Chondrocyte (in vitro differentiated cells): ENCODE results near the gene CSNK1A1. TPM values are rescaled to one million over a fixed set of nuclear protein-coding genes. Genes with fewer than 3 reads are reported as not detected.

ENCODE experiments used
- DNase-seq: peaks from one replicate; pipeline ENCODE4 v3.0.0; 2021; ENCODE audit warnings: mixed read lengths, low spot score
- H3K27ac Mint-ChIP-seq: one replicate; pipeline ENCODE4 v1.8.0; 2021; ENCODE audit warnings: mild to moderate bottlenecking, moderate library complexity, mixed read lengths; ENCODE audit not compliant: unreplicated experiment
- H3K27me3 Mint-ChIP-seq: 2 replicates; pipeline ENCODE4 v1.8.0; 2021; ENCODE audit warnings: low read depth, mixed read lengths
- H3K36me3 Mint-ChIP-seq: 2 replicates; pipeline ENCODE4 v1.8.0; 2021; ENCODE audit warnings: low read depth, mixed read lengths
- H3K4me1 Mint-ChIP-seq: 2 replicates; pipeline ENCODE4 v1.8.0; 2021; ENCODE audit warnings: low read depth, mild to moderate bottlenecking, mixed read lengths
- H3K4me3 Mint-ChIP-seq: one replicate; pipeline ENCODE4 v1.8.0; 2021; ENCODE audit warnings: mild to moderate bottlenecking, moderate library complexity, mixed read lengths; ENCODE audit not compliant: unreplicated experiment
- H3K9me3 Mint-ChIP-seq: 2 replicates; pipeline ENCODE4 v1.8.0; 2021; ENCODE audit warnings: low read depth, mixed read lengths
- CTCF ChIP-seq: fragments of 200-600 bp; sonication (generic); IDR thresholded peaks from 2 replicates; pipeline ENCODE4 v1.5.0; 2021; ENCODE audit warnings: antibody characterized with exemption, mild to moderate bottlenecking, moderate library complexity
- total RNA-seq: library from RNA; stranded (reverse); gene quantifications from 3 replicates; pipeline ENCODE4 v1.2.1, GENCODE V29; 2021

Gene CSNK1A1
- total RNA-seq, 1 donor from 2014 or later = 214 TPM

- Mint-ChIP-seq H3K4me3 (no peak overlapping the region), H3K4me1 (peaks cover 86% of the 10 kb centered on the region), H3K9me3 (no peaks in the 10 kb centered on the region), H3K36me3 (no peaks in the 10 kb centered on the region), H3K27ac (peak overlapping the region; percentile 94), H3K27me3 (no peaks in the 10 kb centered on the region)
- TF ChIP-seq CTCF = peak; percentile 30
- DNase-seq = no peak
These were observed 99.1 kb downstream of the CSNK1A1 start for GRCh38 chr5:149452007-149452664.

- Mint-ChIP-seq H3K4me3 (no peak overlapping the region), H3K4me1 (peaks cover 82% of the 10 kb centered on the region), H3K9me3 (no peaks in the 10 kb centered on the region), H3K36me3 (no peaks in the 10 kb centered on the region), H3K27ac (peak overlapping the region; percentile 71), H3K27me3 (no peaks in the 10 kb centered on the region)
- TF ChIP-seq CTCF = no peak
- DNase-seq = no peak
These were observed 101.0 kb downstream of the CSNK1A1 start for GRCh38 chr5:149450199-149450598.

- H3K27me3 Mint-ChIP-seq = no peaks in the 10 kb centered on the region
- no peak for DNase-seq
- H3K4me1 Mint-ChIP-seq = peaks cover 83% of the 10 kb centered on the region
These were observed 102.2 kb downstream of the CSNK1A1 start for GRCh38 chr5:149448831-149449714.

GRCh38 chr5:149448431-149448830 is 102.8 kb downstream of the CSNK1A1 start:
- H3K4me3 Mint-ChIP-seq = no peak overlapping the region
- H3K36me3 Mint-ChIP-seq = no peaks in the 10 kb centered on the region
- no peak for DNase-seq
- TF ChIP-seq CTCF = no peak
- H3K9me3 Mint-ChIP-seq = no peaks in the 10 kb centered on the region
- no peaks in the 10 kb centered on the region for H3K27me3 Mint-ChIP-seq
- H3K4me1 Mint-ChIP-seq = peaks cover 78% of the 10 kb centered on the region
- H3K27ac Mint-ChIP-seq = peak overlapping the region; percentile 82

More at GRCh38 chr5:149448831-149449714, 102.2 kb downstream of the CSNK1A1 start:
- Mint-ChIP-seq H3K36me3 (no peaks in the 10 kb centered on the region), H3K27ac (peak overlapping the region; percentile 56), H3K9me3 (no peaks in the 10 kb centered on the region), H3K4me3 (no peak overlapping the region)
- TF ChIP-seq CTCF = peak; percentile 74
